NB4 (cell line): Measurements from ENCODE around the gene TLK1.

Experiments used
- DNase-seq: peaks from one replicate; pipeline ENCODE4 v3.0.0; 2010; ENCODE audit warnings: low read depth
- H3K4me3 ChIP-seq: one replicate; pipeline ENCODE4 v1.5.1; 2011; ENCODE audit warnings: mild to moderate bottlenecking, low read depth, low read length, moderate library complexity
- CTCF ChIP-seq: IDR thresholded peaks from one replicate; pipeline ENCODE4 v1.5.1; 2012; ENCODE audit warnings: low read depth, low read length
- MYC ChIP-seq: IDR thresholded peaks from 2 replicates; pipeline ENCODE4 v1.6.1; 2011; ENCODE audit warnings: low read depth, low read length
- POLR2A ChIP-seq: IDR thresholded peaks from 2 replicates; pipeline ENCODE4 v1.6.1; 2011; ENCODE audit warnings: mild to moderate bottlenecking; ENCODE audit not compliant: insufficient read length; ENCODE audit errors: extremely low read depth
- TF ChIP-seq, protein P1 (sequence below): IDR thresholded peaks from 2 replicates; pipeline ENCODE4 v1.6.1; 2011; ENCODE audit warnings: low read depth, low read length

The TLK1 gene

DNA sequence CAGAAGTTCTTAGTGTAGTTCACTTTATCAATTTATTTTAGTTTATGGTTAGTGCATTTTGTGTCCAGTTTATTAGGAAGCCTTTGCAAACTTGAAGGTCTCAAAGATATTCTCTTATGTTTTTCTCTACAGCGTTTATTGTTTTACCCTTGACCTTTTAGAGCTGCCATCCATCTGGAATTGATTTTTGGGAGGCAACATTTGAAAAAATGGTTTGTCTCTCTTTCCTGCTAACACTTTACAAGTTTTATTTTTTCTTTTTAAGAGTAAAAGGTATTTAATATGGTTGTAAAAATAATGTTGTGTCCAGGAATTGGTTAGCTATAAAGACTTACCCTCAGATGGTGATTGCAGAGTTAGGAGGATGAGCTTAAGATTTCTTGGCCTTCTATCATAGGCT, 217.7 kb downstream of the TLK1 start:
- no peak for DNase-seq
- no peak overlapping the region for H3K4me3 ChIP-seq
- TF ChIP-seq, protein P1, sequence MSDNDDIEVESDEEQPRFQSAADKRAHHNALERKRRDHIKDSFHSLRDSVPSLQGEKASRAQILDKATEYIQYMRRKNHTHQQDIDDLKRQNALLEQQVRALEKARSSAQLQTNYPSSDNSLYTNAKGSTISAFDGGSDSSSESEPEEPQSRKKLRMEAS = no peak
- no peak for TF ChIP-seq CTCF
- no peak for TF ChIP-seq MYC
- TF ChIP-seq POLR2A = no peak

DNA sequence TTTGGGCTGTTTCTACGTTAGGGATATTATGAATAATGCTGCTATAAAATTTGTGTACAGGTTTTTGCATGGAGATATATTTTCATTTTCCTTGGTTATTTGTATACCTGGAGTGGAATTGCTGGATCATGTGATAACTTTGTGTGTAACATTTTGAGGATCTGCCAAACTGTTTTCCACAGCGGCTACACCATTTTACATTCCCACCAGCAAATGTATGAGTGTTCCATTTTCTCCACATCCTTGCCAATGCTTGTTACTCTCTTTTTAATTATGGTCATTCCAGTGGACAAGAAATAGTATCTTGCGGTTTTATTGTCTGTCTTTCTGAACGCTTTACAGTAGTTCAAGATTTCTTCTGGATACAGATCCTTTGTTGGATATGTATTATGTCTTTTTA, 218.1 kb downstream of the TLK1 start:
- H3K4me3 ChIP-seq = no peak overlapping the region
- TF ChIP-seq, protein P1 = no peak
- no peak for TF ChIP-seq MYC
- no peak for TF ChIP-seq POLR2A
- no peak for TF ChIP-seq CTCF
- DNase-seq = no peak
